GM13977 (cell line): Measurements from ENCODE around the gene HMMR.
"Not testable (repeated sequence)": the region's sequence is repeated elsewhere in the genome, so short reads cannot be mapped to it uniquely, and the experiment has no call there.

Experiments used
- DNase-seq: peaks from one replicate; pipeline ENCODE4 v3.0.0; 2012; ENCODE audit warnings: low spot score
- CTCF ChIP-seq: IDR thresholded peaks from 2 replicates; pipeline ENCODE4 v1.5.1; 2012; ENCODE audit warnings: mild to moderate bottlenecking, control low read depth; ENCODE audit not compliant: insufficient read depth; ENCODE audit errors: extremely low read depth, missing control alignments
- in situ Hi-C: fragments of 300-500 bp; cut with MboI; formaldehyde crosslinking; loops from one replicate; pipeline ENCODE4 v1.12.0; 2022; ENCODE audit warnings: low sequenced_read_pairs, low pct_unique_long_range_greater_than_20kb, mixed read lengths, inconsistent platforms; ENCODE audit not compliant: unreplicated experiment

Gene HMMR

GRCh38 chr5:163447191-163447590, 13.2 kb upstream of the HMMR start:
- TF ChIP-seq CTCF: no peak

GRCh38 chr5:163447875-163448274, 12.6 kb upstream of the HMMR start:
- no peak for DNase-seq

More at GRCh38 chr5:163447191-163447590, 13.2 kb upstream of the HMMR start:
- in situ Hi-C loops: no loop called here
- DNase-seq: no peak

GRCh38 chr5:163448491-163448890, 11.9 kb upstream of the HMMR start:
- no peak for TF ChIP-seq CTCF
- no peak for DNase-seq
- in situ Hi-C loops: no loop called here

More at GRCh38 chr5:163447875-163448274, 12.6 kb upstream of the HMMR start:
- TF ChIP-seq CTCF: no peak
- in situ Hi-C loops: no loop called here

GRCh38 chr5:163451489-163451888, 8.9 kb upstream of the HMMR start:
- TF ChIP-seq CTCF: no peak

GRCh38 chr5:163453705-163454104, 6.7 kb upstream of the HMMR start:
- TF ChIP-seq CTCF: no peak

More at GRCh38 chr5:163451489-163451888, 8.9 kb upstream of the HMMR start:
- no peak for DNase-seq
- in situ Hi-C loops: no loop called here

GRCh38 chr5:163455406-163455805, 5.0 kb upstream of the HMMR start:
- DNase-seq: not testable (repeated sequence)

More at GRCh38 chr5:163453705-163454104, 6.7 kb upstream of the HMMR start:
- in situ Hi-C loops: no loop called here
- no peak for DNase-seq

GRCh38 chr5:163456029-163456589, 4.3 kb upstream of the HMMR start:
- DNase-seq: no peak
- in situ Hi-C loops: no loop called here
- TF ChIP-seq CTCF: no peak

More at GRCh38 chr5:163455406-163455805, 5.0 kb upstream of the HMMR start:
- in situ Hi-C loops: not testable (repeated sequence)
